Body of pancreas (tissue), 4 donors: ENCODE data around the gene ZC3H12C.

Experiments used
- CTCF ChIP-seq, 7 experiments: fragments of 450-650 bp in 4 of 7; fragments of 200-600 bp in 3 of 7; sonication (generic) in 3 of 7; IDR thresholded peaks; one replicate each; pipeline ENCODE4 v1.5.1; 2016 to 2019; ENCODE audit warnings: antibody characterized with exemption in 7 of 7
- POLR2A ChIP-seq, 3 donors: fragments of 450-650 bp; IDR thresholded peaks; one replicate each; pipeline ENCODE4 v1.6.1; 2016; ENCODE audit warnings: antibody characterized with exemption in 3 of 3, mild to moderate bottlenecking in 2 of 3

- TF ChIP-seq CTCF (IDR thresholded peaks at IDR 0.05) (no peak), POLR2A (IDR thresholded peaks at IDR 0.05) (no peak)
These were observed 15.3 kb upstream of the ZC3H12C start for GRCh38 chr11:110077831-110078325.
